HepG2 (cell line): ENCODE measurements around the gene SLAMF8. TPM values are rescaled to one million over a fixed set of nuclear protein-coding genes. Genes with fewer than 3 reads are reported as not detected.

Experiments
- ATAC-seq: fragments of 200-7000 bp; cut with Tn5 transposase; 3 replicates; pipeline ENCODE4 v1.9.1; 2020; ENCODE audit warnings: mild to moderate bottlenecking, moderate library complexity
- BruUV-seq: library from RNA; stranded (reverse); fragments of 400-500 nt; replicated peaks from 2 replicates; lab custom pipeline; 2021; lab: Mats Ljungman, UMichigan
- CTCF ChIA-PET: fragments of 300-600 bp; formaldehyde crosslinking; extraction: SDS; loops from one replicate; lab custom pipeline; 2021; ENCODE audit warnings: low total read pairs, inconsistent platforms, low intra/inter-chr PET ratio; lab: Yijun Ruan, JAX
- POLR2A ChIA-PET: fragments of 350-600 bp; sonication (Branson Sonifier 250); formaldehyde crosslinking; loops from one replicate; lab custom pipeline; 2020; ENCODE audit warnings: antibody characterized with exemption, inconsistent platforms; lab: Yijun Ruan, JAX
- DNase-seq: peaks from one replicate; pipeline ENCODE4 v3.0.0-alpha.2; 2015; ENCODE audit warnings: low spot score
- FAIRE-seq: peaks from 3 replicates; lab custom pipeline; 2011; peaks lifted over from hg19 to GRCh38; lab: Jason Lieb, UNC
- H2AFZ ChIP-seq: one replicate; pipeline ENCODE4 v1.6.1; 2011; ENCODE audit warnings: low read length, inconsistent platforms
- H3K27ac ChIP-seq: fragments of 300-600 bp; 3 replicates; pipeline ENCODE4 v1.8.0; 2011; ENCODE audit warnings: mixed run types, mild to moderate bottlenecking, mixed read lengths, low read length, inconsistent platforms; ENCODE audit not compliant: insufficient read depth; ENCODE audit errors: extremely low read length
- H3K27me3 ChIP-seq, 2 experiments: fragments of 200-600 bp in 1 of 2; 2 replicates in 1 of 2; 3 replicates in 1 of 2; pipeline versions ENCODE4 v1.6.0 to v1.8.0; 2011; ENCODE audit warnings: low read length in 2 of 2, mild to moderate bottlenecking in 2 of 2, moderate library complexity in 2 of 2, inconsistent platforms in 1 of 2; ENCODE audit not compliant: insufficient read depth in 2 of 2, control insufficient read depth in 1 of 2
- H3K36me3 ChIP-seq, 2 experiments: fragments of 200-600 bp in 1 of 2; replicated peaks in 1 of 2; 2 replicates in 1 of 2; 3 replicates in 1 of 2; pipeline versions ENCODE4 v1.5.1 to v1.8.0; 2011; ENCODE audit warnings: low read length in 2 of 2, inconsistent platforms in 1 of 2; ENCODE audit not compliant: insufficient read depth in 2 of 2, control insufficient read depth in 1 of 2
- H3K4me1 ChIP-seq: 2 replicates; pipeline ENCODE4 v1.5.1; 2012; ENCODE audit warnings: low read length, inconsistent platforms; ENCODE audit not compliant: insufficient read depth
- H3K4me2 ChIP-seq: 2 replicates; pipeline ENCODE4 v1.6.0; 2011; ENCODE audit warnings: low read depth, low read length, inconsistent platforms
- H3K4me3 ChIP-seq, 3 experiments: fragments of 200-600 bp in 1 of 3; sonication (generic), shearing (Covaris generic) in 1 of 3; replicated peaks in 1 of 3; 2 replicates each; pipeline ENCODE4 v1.5.1; 2011 to 2016; ENCODE audit warnings: low read length in 3 of 3, inconsistent platforms in 2 of 3, low read depth in 2 of 3, mild to moderate bottlenecking in 2 of 3, control low read depth in 1 of 3, mixed read lengths in 1 of 3; ENCODE audit not compliant: insufficient read depth in 1 of 3
- H3K79me2 ChIP-seq: one replicate; pipeline ENCODE4 v1.6.1; 2011; ENCODE audit warnings: low read length, inconsistent platforms; ENCODE audit not compliant: insufficient read depth
- H3K9ac ChIP-seq: 2 replicates; pipeline ENCODE4 v1.6.0; 2011; ENCODE audit warnings: mild to moderate bottlenecking, low read depth, low read length, inconsistent platforms; ENCODE audit not compliant: insufficient read depth
- H3K9me3 ChIP-seq: 2 replicates; pipeline ENCODE4 v1.5.1; 2012; ENCODE audit warnings: mild to moderate bottlenecking, low read length
- H4K20me1 ChIP-seq: 2 replicates; pipeline ENCODE4 v1.6.0; 2011; ENCODE audit warnings: inconsistent platforms, mild to moderate bottlenecking, low read length, moderate library complexity; ENCODE audit not compliant: insufficient read depth
- ATAD3A ChIP-seq: sonication (generic); formaldehyde crosslinking; IDR thresholded peaks from 2 replicates; pipeline ENCODE4 v1.4.0; 2020; ENCODE audit warnings: missing genetic modification reagents
- ETS1 ChIP-seq: sonication (generic); formaldehyde crosslinking; IDR thresholded peaks from 2 replicates; pipeline ENCODE4 v1.4.0; 2020; ENCODE audit warnings: missing genetic modification reagents
- PRDM4 ChIP-seq: sonication (generic); formaldehyde crosslinking; IDR thresholded peaks from 2 replicates; pipeline ENCODE4 v1.9.0; 2021; ENCODE audit warnings: missing genetic modification reagents, borderline replicate concordance
- ZNF234 ChIP-seq: sonication (generic); formaldehyde crosslinking; conservative IDR thresholded peaks from 2 replicates; pipeline ENCODE4 v1.5.1; 2020; ENCODE audit warnings: mild to moderate bottlenecking, missing genetic modification reagents
- ZNF264 ChIP-seq: sonication (generic); formaldehyde crosslinking; IDR thresholded peaks from 2 replicates; pipeline ENCODE4 v1.4.0; 2020; ENCODE audit warnings: missing genetic modification reagents
- ZNF350 ChIP-seq: sonication (generic); formaldehyde crosslinking; IDR thresholded peaks from 2 replicates; pipeline ENCODE4 v1.4.0; 2020; ENCODE audit warnings: mild to moderate bottlenecking, low read depth, missing genetic modification reagents, borderline replicate concordance
- ZNF75D ChIP-seq: sonication (generic); formaldehyde crosslinking; IDR thresholded peaks from 2 replicates; pipeline ENCODE4 v1.8.1; 2023; ENCODE audit warnings: missing genetic modification reagents, mild to moderate bottlenecking, borderline replicate concordance
- ZNF788 ChIP-seq: sonication (generic); formaldehyde crosslinking; IDR thresholded peaks from 2 replicates; pipeline ENCODE4 v1.5.0; 2020; ENCODE audit warnings: mild to moderate bottlenecking, missing genetic modification reagents, borderline replicate concordance
- ZNF878 ChIP-seq: sonication (generic); formaldehyde crosslinking; IDR thresholded peaks from 2 replicates; pipeline ENCODE4 v1.8.1; 2023; ENCODE audit warnings: mild to moderate bottlenecking, missing genetic modification reagents, moderate library complexity
- WGBS: methylation state at CpG from one replicate; pipeline ENCODE4 v1.1.6; 2017; ENCODE audit warnings: low lambda C conversion rate; 5-methylcytosine and 5-hydroxymethylcytosine counted together
- in situ Hi-C: cut with HindIII; loops from 2 replicates; pipeline ENCODE4 v1.10.0; 2017; ENCODE audit warnings: low pct_unique_long_range_greater_than_20kb; ENCODE audit not compliant: extremely low pct_ligation_motif_present
- intact Hi-C: fragments of 100-400 bp; cut with micrococcal nuclease; formaldehyde crosslinking; loops from one replicate; pipeline ENCODE4 v1.10.0; 2022; ENCODE audit not compliant: unreplicated experiment
- polyA plus RNA-seq, 8 experiments: library from polyadenylated mRNA; depleted of rRNA in 3 of 8; stranded (reverse) in 7 of 8; unstranded in 1 of 8; fragments of >200 nt; fragmentation: Illumina TruSeq in 4 of 8; extraction: Trizol in 4 of 8; gene quantifications; 2 replicates each; pipeline versions ENCODE4 v1.2.1 to v1.2.3, GENCODE V29; 2011 to 2016; ENCODE audit warnings: low read depth in 4 of 8, missing spikeins in 1 of 8, mixed read lengths in 1 of 8; ENCODE audit not compliant: insufficient read depth in 1 of 8
- total RNA-seq, 5 experiments: library from RNA; depleted of rRNA; stranded (reverse); fragments of >200 nt; fragmentation: Illumina TruSeq; extraction: Trizol; gene quantifications; 2 replicates each; pipeline ENCODE4 v1.2.3, GENCODE V29; 2016; ENCODE audit warnings: low read depth in 1 of 5

SLAMF8 gene
- total and polyA plus RNA-seq, 2 of the 13 experiments (the other 11 are each of a cell fraction or from before 2014, with no cell fraction given): not detected

- H3K36me3 ChIP-seq: no peaks in the 10 kb centered on the region
- H3K27me3 ChIP-seq: peaks cover 0 to 2% of the 10 kb centered on the region in 2 experiments; a peak in 3 of 5 replicates
- no peak for ATAC-seq
- CTCF ChIA-PET: no interaction called here
- FAIRE-seq: no peak
- no peaks in the 10 kb centered on the region for H4K20me1 ChIP-seq
- POLR2A ChIA-PET: no interaction called here
- no peaks in the 10 kb centered on the region for H3K79me2 ChIP-seq
- H3K9ac ChIP-seq: no peak overlapping the region
- WGBS: 55% methylated on average over 9 of the region's 9 CpGs
- intact Hi-C loops (no loop called here), in situ Hi-C loops (no loop called here)
- no peak for DNase-seq
- peaks cover 12% of the 10 kb centered on the region for H3K4me1 ChIP-seq
- H3K9me3 ChIP-seq: no peaks in the 10 kb centered on the region
- no peak overlapping the region for H3K4me3 ChIP-seq
- no peak overlapping the region for H3K4me2 ChIP-seq
- H2AFZ ChIP-seq: no peak overlapping the region
- no TSS peak for BruUV-seq
- no peak for TF ChIP-seq ZNF878 (CRISPR knock-in tag)
- no peak for TF ChIP-seq ATAD3A (CRISPR knock-in tag)
- TF ChIP-seq ZNF264 (CRISPR knock-in tag): no peak
- TF ChIP-seq ZNF788 (CRISPR knock-in tag): no peak
- no peak for TF ChIP-seq PRDM4 (CRISPR knock-in tag)
- TF ChIP-seq ZNF75D (CRISPR knock-in tag): no peak
- no peak for TF ChIP-seq ETS1 (CRISPR knock-in tag)
- TF ChIP-seq ZNF350: no peak
- TF ChIP-seq ZNF234 (CRISPR knock-in tag): no peak
- no peak overlapping the region for H3K27ac ChIP-seq
Measured at GRCh38 chr1:159821171-159821867, 5.4 kb upstream of the SLAMF8 start.
